Calu3 (cell line): Measurements from ENCODE around the gene RHBDD1. TPM values are rescaled to one million over a fixed set of nuclear protein-coding genes. Genes with fewer than 3 reads are reported as not detected.

Source experiments
- BruUV-seq: library from RNA; stranded (reverse); fragments of 400-500 nt; replicated peaks from 2 replicates; lab custom pipeline; 2021; lab: Mats Ljungman, UMichigan
- CTCF ChIA-PET: fragments of 300-600 bp; sonication (Branson Sonifier 250); formaldehyde crosslinking; loops from one replicate; lab custom pipeline; 2022; ENCODE audit warnings: antibody characterized with exemption; lab: Charles Lee
- DNase-seq: peaks from one replicate; pipeline ENCODE4 v3.0.0; 2022
- H3K27ac Mint-ChIP-seq: one replicate; pipeline ENCODE4 v1.8.0; 2022; ENCODE audit warnings: mixed read lengths; ENCODE audit not compliant: unreplicated experiment
- H3K27me3 Mint-ChIP-seq: one replicate; pipeline ENCODE4 v1.8.0; 2022; ENCODE audit warnings: mixed read lengths; ENCODE audit not compliant: unreplicated experiment
- H3K36me3 Mint-ChIP-seq: one replicate; pipeline ENCODE4 v1.8.0; 2022; ENCODE audit warnings: mild to moderate bottlenecking, moderate library complexity, mixed read lengths; ENCODE audit not compliant: insufficient read depth, unreplicated experiment
- H3K4me1 Mint-ChIP-seq: one replicate; pipeline ENCODE4 v1.8.0; 2022; ENCODE audit warnings: mild to moderate bottlenecking, low read depth, mixed read lengths; ENCODE audit not compliant: unreplicated experiment
- H3K4me3 Mint-ChIP-seq: one replicate; pipeline ENCODE4 v1.8.0; 2022; ENCODE audit warnings: mild to moderate bottlenecking, low read depth, moderate library complexity, mixed read lengths; ENCODE audit not compliant: unreplicated experiment
- H3K9me3 Mint-ChIP-seq: one replicate; pipeline ENCODE4 v1.8.0; 2022; ENCODE audit warnings: low read depth, mixed read lengths; ENCODE audit not compliant: unreplicated experiment
- CTCF ChIP-seq: fragments of 200-600 bp; IDR thresholded peaks from one replicate; pipeline ENCODE4 v1.8.0; 2022; ENCODE audit warnings: antibody characterized with exemption; ENCODE audit not compliant: unreplicated experiment
- intact Hi-C: fragments of 100-400 bp; cut with micrococcal nuclease; formaldehyde crosslinking; loops from one replicate; pipeline ENCODE4 v1.10.0; 2022; ENCODE audit not compliant: unreplicated experiment
- total RNA-seq: library from RNA; stranded (reverse); gene quantifications from 2 replicates; pipeline ENCODE4 v1.2.3, GENCODE V29; 2022

RHBDD1 gene
- total RNA-seq, 1 experiment from 2014 or later, result 28.7 TPM

GRCh38 chr2:226953826-226954225, 118.0 kb downstream of the RHBDD1 start:
- no peaks in the 10 kb centered on the region for H3K27me3 Mint-ChIP-seq
- no peak for TF ChIP-seq CTCF
- DNase-seq, result no peak
- intact Hi-C loops, result no loop called here
- H3K9me3 Mint-ChIP-seq, result no peaks in the 10 kb centered on the region
- no peak overlapping the region for H3K27ac Mint-ChIP-seq
- no peaks in the 10 kb centered on the region for H3K4me1 Mint-ChIP-seq
- BruUV-seq, result no TSS peak
- no peaks in the 10 kb centered on the region for H3K36me3 Mint-ChIP-seq
- CTCF ChIA-PET, result interaction anchor here (0.7 kb wide), 1 partner anchor 504 kb away, joined by 3 read pairs; no protein-coding TSS in a partner anchor
- H3K4me3 Mint-ChIP-seq, result no peak overlapping the region

GRCh38 chr2:226956659-226957058, 120.8 kb downstream of the RHBDD1 start:
- Mint-ChIP-seq H3K4me1 (no peaks in the 10 kb centered on the region), H3K9me3 (no peaks in the 10 kb centered on the region), H3K4me3 (no peak overlapping the region), H3K27ac (no peak overlapping the region), H3K36me3 (no peaks in the 10 kb centered on the region), H3K27me3 (no peaks in the 10 kb centered on the region)
- no peak for DNase-seq
- no peak for TF ChIP-seq CTCF
- intact Hi-C loops, result no loop called here
- CTCF ChIA-PET, result no interaction called here
- BruUV-seq, result no TSS peak

- DNase-seq, result no peak
- CTCF ChIA-PET, result no interaction called here
- no peaks in the 10 kb centered on the region for H3K9me3 Mint-ChIP-seq
- no peaks in the 10 kb centered on the region for H3K36me3 Mint-ChIP-seq
- H3K27ac Mint-ChIP-seq, result no peak overlapping the region
- H3K27me3 Mint-ChIP-seq, result no peaks in the 10 kb centered on the region
- no peak overlapping the region for H3K4me3 Mint-ChIP-seq
- no peaks in the 10 kb centered on the region for H3K4me1 Mint-ChIP-seq
- no peak for TF ChIP-seq CTCF
- BruUV-seq, result no TSS peak
- intact Hi-C loops, result no loop called here
Observed at GRCh38 chr2:226959418-226959817, 123.6 kb downstream of the RHBDD1 start.

GRCh38 chr2:226962176-226962773, 126.4 kb downstream of the RHBDD1 start:
- no peak overlapping the region for H3K27ac Mint-ChIP-seq
- H3K4me1 Mint-ChIP-seq, result no peaks in the 10 kb centered on the region
- intact Hi-C loops, result no loop called here
- CTCF ChIA-PET, result no interaction called here
- no TSS peak for BruUV-seq
- H3K27me3 Mint-ChIP-seq, result no peaks in the 10 kb centered on the region
- DNase-seq, result no peak
- H3K36me3 Mint-ChIP-seq, result no peaks in the 10 kb centered on the region
- no peak for TF ChIP-seq CTCF
- H3K4me3 Mint-ChIP-seq, result no peak overlapping the region
- H3K9me3 Mint-ChIP-seq, result no peaks in the 10 kb centered on the region
